Colonic mucosa (tissue), 4 donors: ENCODE data around the gene SAA1. TPM values are rescaled to one million over a fixed set of nuclear protein-coding genes. Genes with fewer than 3 reads are reported as not detected.

ENCODE experiments used
- DNase-seq: peaks from one replicate; pipeline ENCODE4 v3.0.0-alpha.2; 2020
- H3K27ac ChIP-seq: fragments of 200-600 bp; one replicate; pipeline ENCODE4 v1.8.0; 2021
- H3K27me3 ChIP-seq: fragments of 200-600 bp; one replicate; pipeline ENCODE4 v1.8.0; 2021
- H3K36me3 ChIP-seq: fragments of 200-600 bp; one replicate; pipeline ENCODE4 v1.8.0; 2021
- H3K4me1 ChIP-seq: fragments of 200-600 bp; one replicate; pipeline ENCODE4 v1.8.0; 2021; ENCODE audit warnings: mild to moderate bottlenecking
- H3K4me3 ChIP-seq: fragments of 200-600 bp; one replicate; pipeline ENCODE4 v1.8.0; 2021
- H3K9ac ChIP-seq, 2 donors: one replicate each; pipeline ENCODE4 v1.7.0; 2013; ENCODE audit warnings: control low read depth in 2 of 2, low read depth in 2 of 2, low read length in 2 of 2
- H3K9me3 ChIP-seq: fragments of 200-600 bp; one replicate; pipeline ENCODE4 v1.8.0; 2021
- CTCF ChIP-seq: fragments of 200-600 bp; IDR thresholded peaks from one replicate; pipeline ENCODE4 v1.8.0; 2022; ENCODE audit warnings: antibody characterized with exemption, mild to moderate bottlenecking
- intact Hi-C: fragments of 100-400 bp; cut with DNase I; formaldehyde crosslinking; loops from one replicate; pipeline ENCODE4 v1.14.1; 2022
- total RNA-seq, 2 donors: library from RNA; stranded (reverse); fragmentation: NEBNext Ultra II Directional in 1 of 2; extraction: Animal tissue kit (Norgen Biotek cat#: 25700) in 1 of 2; gene quantifications; one replicate each; pipeline ENCODE4 v1.2.1, GENCODE V29; 2021
- donor health status: healthy.
- donor health status: DM: no; HTN: no; CAD: no.
- donor health status: DM: no; HTN: no; CAD: no.

The SAA1 gene
- total RNA-seq, 2 donors from 2014 or later: 3.7 to 16.8 TPM

GRCh38 chr11:18313965-18314763 lies 48.1 kb downstream of the SAA1 start:
- intact Hi-C loops: no loop called here
- no peak for DNase-seq
- no peak overlapping the region for H3K27ac ChIP-seq
- no peaks in the 10 kb centered on the region for H3K4me1 ChIP-seq
- TF ChIP-seq CTCF: no peak
- H3K27me3 ChIP-seq: no peaks in the 10 kb centered on the region
- H3K36me3 ChIP-seq: no peaks in the 10 kb centered on the region
- no peaks in the 10 kb centered on the region for H3K9me3 ChIP-seq
- no peak overlapping the region for H3K9ac ChIP-seq
- no peak overlapping the region for H3K4me3 ChIP-seq

- intact Hi-C loops: no loop called here
- no peak overlapping the region for H3K4me3 ChIP-seq
- H3K4me1 ChIP-seq: no peaks in the 10 kb centered on the region
- no peak for DNase-seq
- H3K9ac ChIP-seq: no peak overlapping the region
- H3K9me3 ChIP-seq: no peaks in the 10 kb centered on the region
- no peaks in the 10 kb centered on the region for H3K27me3 ChIP-seq
- no peak for TF ChIP-seq CTCF
- no peaks in the 10 kb centered on the region for H3K36me3 ChIP-seq
- no peak overlapping the region for H3K27ac ChIP-seq
Observed at GRCh38 chr11:18314784-18315523, 48.9 kb downstream of the SAA1 start.

- no peak for DNase-seq
- intact Hi-C loops: no loop called here
- H3K9ac ChIP-seq: no peak overlapping the region
- H3K9me3 ChIP-seq: no peaks in the 10 kb centered on the region
- no peak overlapping the region for H3K4me3 ChIP-seq
- no peaks in the 10 kb centered on the region for H3K27me3 ChIP-seq
- H3K4me1 ChIP-seq: peaks cover 5% of the 10 kb centered on the region
- TF ChIP-seq CTCF: no peak
- no peak overlapping the region for H3K27ac ChIP-seq
- H3K36me3 ChIP-seq: no peaks in the 10 kb centered on the region
Observed at GRCh38 chr11:18315893-18316292, 49.8 kb downstream of the SAA1 start.

GRCh38 chr11:18317551-18317950 lies 51.5 kb downstream of the SAA1 start:
- DNase-seq: no peak

More at GRCh38 chr11:18317551-18317950, 51.5 kb downstream of the SAA1 start:
- H3K9ac ChIP-seq: no peak overlapping the region
- TF ChIP-seq CTCF: no peak
- H3K4me1 ChIP-seq: peaks cover 5% of the 10 kb centered on the region
- no peaks in the 10 kb centered on the region for H3K9me3 ChIP-seq
- H3K27me3 ChIP-seq: no peaks in the 10 kb centered on the region
- H3K27ac ChIP-seq: no peak overlapping the region
- H3K36me3 ChIP-seq: no peaks in the 10 kb centered on the region
- no peak overlapping the region for H3K4me3 ChIP-seq
- intact Hi-C loops: no loop called here

Other genes with a start within 250 kb of the SAA1 start
- gene TPH1, start 220.0 kb upstream of the SAA1 start, total RNA-seq: 10 to 100 TPM in 1 of 2 donors, 1 to 10 TPM in 1; 6.7 to 12.4 TPM
- gene SAAL1, start 160.2 kb upstream of the SAA1 start, total RNA-seq: 10 to 100 TPM; 11.5 to 22.2 TPM
- gene MRGPRX3, start 133.7 kb upstream of the SAA1 start, total RNA-seq: not detected
- not detected for gene MRGPRX4, start 93.4 kb upstream of the SAA1 start, total RNA-seq
- gene SAA4, start 29.5 kb upstream of the SAA1 start, total RNA-seq: under 1 TPM in 1 of 2 donors, not detected in 1; 0.86 TPM
- 10 to 100 TPM in 1 of 2 donors, 1 to 10 TPM in 1; 4.2 to 14.2 TPM for gene SAA2, start 17.6 kb upstream of the SAA1 start, total RNA-seq
- gene HPS5, start 55.9 kb downstream of the SAA1 start, total RNA-seq: 10 to 100 TPM in 1 of 2 donors, 1 to 10 TPM in 1; 9.6 to 10.6 TPM
- gene GTF2H1, start 56.3 kb downstream of the SAA1 start, total RNA-seq: 10 to 100 TPM; 23.5 to 26.2 TPM
- 1,000 to 10,000 TPM in 1 of 2 donors, 100 to 1,000 TPM in 1; 555 to 1,280 TPM for gene LDHA, start 128.3 kb downstream of the SAA1 start, total RNA-seq
- gene LDHC, start 146.1 kb downstream of the SAA1 start, total RNA-seq: 1 to 10 TPM; 1.9 to 2.0 TPM
- not detected for gene LDHAL6A, start 189.6 kb downstream of the SAA1 start, total RNA-seq